ENCODE measurements around the gene RNF224.

GRCh38 chr9:137265496-137266161 is 38.3 kb downstream of the RNF224 start:
- TF ChIP-seq CTCF (IDR thresholded peaks at IDR 0.05; ENCODE audit: low read depth, low read length, missing input control): no peak
- TF ChIP-seq HNF4G (IDR thresholded peaks at IDR 0.05): no peak
- TF ChIP-seq GABPA (IDR thresholded peaks at IDR 0.05 in 1 of 2, conservative IDR thresholded peaks at IDR 0.05 in 1 of 2): no peak
- TF ChIP-seq SP1 (IDR thresholded peaks at IDR 0.05): no peak
- TF ChIP-seq RAD21 (IDR thresholded peaks at IDR 0.05): no peak
